NCI-H1694 treated with DMSO at 0.1 percent for 48 hours (cell line): Measurements from ENCODE around the gene SH3D19.

Experiments
- DNase-seq: peaks from one replicate; lab custom pipeline; 2025; lab: John Stamatoyannopoulos, UW

SH3D19 gene, protein sequence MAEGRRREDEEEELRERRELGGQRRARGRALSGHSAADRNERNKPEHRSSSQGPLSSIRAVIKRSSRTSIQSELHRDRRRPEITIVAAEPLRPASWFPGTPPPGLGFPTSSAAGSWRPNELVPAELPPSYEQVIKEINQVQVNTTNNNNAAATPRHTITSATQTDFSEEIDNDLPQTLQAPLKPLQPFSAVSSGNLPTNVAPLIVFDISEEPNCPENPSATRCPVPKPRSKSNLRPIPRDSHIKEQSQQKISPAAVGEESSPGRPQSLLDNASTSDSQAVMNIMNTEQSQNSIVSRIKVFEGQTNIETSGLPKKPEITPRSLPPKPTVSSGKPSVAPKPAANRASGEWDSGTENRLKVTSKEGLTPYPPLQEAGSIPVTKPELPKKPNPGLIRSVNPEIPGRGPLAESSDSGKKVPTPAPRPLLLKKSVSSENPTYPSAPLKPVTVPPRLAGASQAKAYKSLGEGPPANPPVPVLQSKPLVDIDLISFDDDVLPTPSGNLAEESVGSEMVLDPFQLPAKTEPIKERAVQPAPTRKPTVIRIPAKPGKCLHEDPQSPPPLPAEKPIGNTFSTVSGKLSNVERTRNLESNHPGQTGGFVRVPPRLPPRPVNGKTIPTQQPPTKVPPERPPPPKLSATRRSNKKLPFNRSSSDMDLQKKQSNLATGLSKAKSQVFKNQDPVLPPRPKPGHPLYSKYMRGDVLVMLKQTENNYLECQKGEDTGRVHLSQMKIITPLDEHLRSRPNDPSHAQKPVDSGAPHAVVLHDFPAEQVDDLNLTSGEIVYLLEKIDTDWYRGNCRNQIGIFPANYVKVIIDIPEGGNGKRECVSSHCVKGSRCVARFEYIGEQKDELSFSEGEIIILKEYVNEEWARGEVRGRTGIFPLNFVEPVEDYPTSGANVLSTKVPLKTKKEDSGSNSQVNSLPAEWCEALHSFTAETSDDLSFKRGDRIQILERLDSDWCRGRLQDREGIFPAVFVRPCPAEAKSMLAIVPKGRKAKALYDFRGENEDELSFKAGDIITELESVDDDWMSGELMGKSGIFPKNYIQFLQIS

DNA sequence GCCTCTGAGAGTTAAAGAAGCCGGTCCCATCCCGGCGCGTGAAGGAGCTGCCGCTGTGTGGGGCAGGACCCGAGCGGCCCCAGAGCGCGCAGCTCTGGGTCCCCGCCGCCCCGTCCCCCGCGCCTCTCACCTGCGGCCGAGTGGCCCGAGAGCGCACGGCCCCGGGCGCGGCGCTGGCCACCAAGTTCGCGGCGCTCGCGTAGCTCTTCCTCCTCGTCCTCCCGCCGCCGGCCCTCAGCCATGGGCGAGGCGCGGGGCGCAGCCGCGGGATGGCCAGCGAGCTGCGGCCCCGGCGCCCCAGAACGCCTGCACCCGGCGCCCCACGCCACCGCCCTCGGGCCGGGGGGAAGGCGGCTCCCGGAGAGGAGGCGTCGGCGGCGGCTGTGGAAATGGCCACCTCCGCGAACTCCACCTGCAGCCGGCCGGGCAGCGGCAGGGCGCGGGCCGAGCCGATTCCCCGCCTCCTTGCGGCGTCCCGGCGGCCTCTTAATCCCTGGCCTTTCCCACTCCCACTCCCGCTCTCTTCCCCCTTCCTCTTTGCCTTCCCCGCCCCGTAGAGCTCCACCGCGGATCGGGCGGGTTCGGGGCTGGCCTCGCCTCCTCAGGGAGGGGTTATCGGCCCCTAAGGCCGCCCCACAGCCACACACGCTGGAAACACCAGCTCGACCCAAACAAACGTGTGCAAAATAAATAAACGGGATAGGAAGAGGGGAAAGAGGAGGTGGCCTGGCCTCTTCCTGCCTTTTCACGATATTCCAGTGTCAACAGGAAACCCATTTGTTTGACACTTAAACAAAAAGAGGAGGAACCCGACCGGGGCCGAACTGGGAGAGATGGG lies at the start of gene SH3D19:
SH3D19 (minus strand) TSS at position 495 of the 838 bp plus-strand sequence; CDS start at position 242, 253 bp downstream.
- no peak for DNase-seq

DNA sequence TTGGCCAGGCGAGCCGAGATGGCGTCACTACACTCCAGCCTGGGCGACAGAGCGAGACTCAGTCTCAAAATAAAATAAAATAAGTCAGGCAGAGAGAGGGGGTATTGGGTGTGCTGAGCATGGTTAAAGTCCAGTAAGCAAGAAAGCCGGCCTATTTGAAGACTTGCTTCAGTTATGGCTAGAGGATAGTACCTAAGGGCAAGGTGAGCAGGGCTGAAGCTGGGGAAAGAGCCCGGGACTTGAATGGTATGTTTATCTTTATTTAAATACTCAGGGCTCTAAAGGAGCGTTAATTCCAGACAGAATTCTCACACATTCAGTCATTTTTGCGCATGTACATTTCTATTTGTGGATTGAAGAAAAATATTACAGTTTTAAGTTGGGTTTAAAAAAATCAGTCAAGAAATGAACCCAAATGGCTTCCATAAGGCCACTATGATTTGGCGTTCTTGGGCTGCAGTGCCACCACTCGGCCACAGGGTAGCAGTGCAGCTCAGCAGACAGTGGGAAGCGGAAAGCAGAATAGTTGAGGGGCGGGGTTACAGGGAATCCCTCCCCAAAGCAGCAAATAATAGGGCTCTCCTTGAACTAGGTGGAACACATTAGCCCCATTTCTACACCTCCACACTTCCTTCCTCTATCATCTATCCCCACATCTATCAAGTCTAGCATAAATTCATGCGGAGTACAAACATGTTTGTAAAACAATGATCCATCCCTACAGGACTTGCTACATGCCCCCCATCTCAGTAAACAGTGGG lies 37.2 kb upstream of the SH3D19 start:
- peak; percentile 38 for DNase-seq

DNA sequence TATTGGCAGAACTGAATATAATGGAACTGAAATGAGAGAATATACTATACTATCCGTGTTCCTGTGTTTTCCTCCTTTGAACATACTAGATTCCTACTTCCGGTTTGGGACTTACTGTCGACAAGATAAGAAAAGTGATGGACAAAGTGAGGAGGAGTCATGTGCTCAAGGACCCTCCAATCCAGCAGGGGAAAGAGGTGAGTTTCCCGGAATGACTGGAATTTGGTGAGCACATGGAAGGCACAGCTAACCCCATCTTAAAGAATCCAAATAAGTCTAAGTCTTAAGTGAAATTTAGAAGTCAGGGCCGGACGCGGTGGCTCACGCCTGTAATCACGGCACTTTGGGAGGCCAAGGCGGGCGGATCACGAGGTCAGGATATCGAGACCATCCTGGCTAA lies 36.6 kb upstream of the SH3D19 start:
- DNase-seq: no peak

DNA sequence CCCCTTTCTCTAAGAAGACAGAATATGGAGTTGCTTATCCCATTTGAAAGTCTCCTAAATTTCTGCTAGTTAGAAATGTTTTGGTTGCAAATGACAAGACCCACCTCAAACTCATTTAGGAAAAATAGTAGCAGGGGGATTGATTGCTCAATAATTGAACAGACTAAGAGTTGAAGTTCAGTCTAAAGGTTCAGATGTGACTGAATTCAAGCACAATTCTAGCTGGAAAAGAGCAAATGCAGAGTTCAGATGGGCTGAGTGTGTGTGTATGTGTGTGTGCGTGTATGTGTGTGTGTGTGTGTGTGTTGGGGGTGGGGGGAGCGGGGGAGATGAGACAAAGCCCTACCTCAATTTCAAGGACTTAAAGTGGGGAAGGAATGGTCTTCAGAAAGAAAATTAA lies 35.7 kb upstream of the SH3D19 start:
- no peak for DNase-seq

DNA sequence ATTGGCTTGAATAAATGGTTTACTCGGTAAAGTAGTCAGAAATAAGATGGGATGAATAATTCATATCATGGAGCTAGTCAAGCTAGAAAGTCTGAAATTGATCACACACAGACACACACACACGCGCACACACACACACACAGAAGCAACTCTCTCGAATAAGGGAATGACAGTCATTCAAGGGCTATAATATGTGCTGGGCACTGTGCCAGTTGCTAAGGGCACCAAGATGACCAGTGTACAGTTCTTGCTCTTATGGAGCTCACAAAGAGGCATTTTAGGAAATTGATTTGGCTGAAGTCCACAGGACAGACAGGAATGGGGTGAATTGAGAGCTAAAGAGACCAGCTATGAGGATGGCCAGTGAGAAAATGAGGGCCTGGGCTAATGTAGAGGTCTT lies 34.2 kb upstream of the SH3D19 start:
- no peak for DNase-seq

DNA sequence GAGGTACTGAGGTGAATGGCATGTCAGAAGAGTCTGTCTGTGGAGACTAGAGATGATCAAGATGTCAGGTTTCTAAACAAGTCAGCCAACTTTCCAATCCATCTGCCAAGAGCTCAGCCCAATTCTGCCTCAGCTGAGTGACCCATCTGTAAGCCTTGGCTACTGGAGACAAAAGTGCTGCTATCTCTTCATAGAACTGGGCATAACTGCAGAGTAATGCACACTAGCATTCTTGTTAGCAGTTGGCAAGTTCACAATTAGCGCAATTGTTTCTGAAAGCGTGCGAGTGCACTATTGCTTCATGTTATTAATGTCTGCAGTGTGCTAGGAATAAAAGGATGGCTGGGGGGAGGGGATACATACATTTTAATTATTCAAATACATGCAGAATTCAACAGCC lies 32.9 kb upstream of the SH3D19 start:
- no peak for DNase-seq

DNA sequence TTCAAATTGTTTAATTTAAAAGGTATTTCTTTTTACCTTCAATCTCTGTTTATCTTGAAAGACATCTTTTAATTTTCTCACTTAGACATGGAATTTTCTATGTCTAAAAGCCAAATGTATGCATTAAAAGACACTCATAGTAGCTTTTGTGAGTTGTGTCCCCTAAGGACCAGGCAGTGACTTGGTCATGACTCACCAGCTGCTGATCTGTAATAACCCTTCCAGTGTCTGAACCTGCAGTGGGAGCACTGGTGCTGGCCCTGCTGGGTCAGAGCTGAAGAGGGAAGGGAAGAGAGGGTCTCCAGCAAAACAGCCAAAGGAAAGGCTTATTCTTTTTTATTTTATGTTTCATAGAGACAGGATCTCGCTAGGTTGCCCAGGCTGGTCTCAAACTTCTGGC lies 31.1 kb upstream of the SH3D19 start:
- DNase-seq: no peak

DNA sequence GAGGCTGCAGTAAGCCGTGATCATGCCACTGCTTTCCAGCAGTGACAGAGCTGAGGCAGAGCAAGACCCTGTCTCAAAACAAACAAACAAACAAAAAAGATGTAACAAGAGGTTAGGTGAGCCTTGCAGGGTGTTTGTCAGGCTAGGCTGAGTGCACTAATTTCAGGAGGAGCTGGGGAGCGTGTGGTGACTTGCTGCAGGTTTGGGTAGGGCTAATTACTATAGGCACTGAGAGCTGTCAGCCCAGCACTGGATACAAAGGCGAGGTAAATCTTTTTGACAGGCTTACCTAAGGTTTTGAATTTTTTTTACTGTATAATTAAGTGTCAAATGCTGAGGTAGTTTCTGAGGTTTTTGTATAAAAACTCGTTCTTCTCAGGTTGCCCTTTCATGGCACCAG lies 29.8 kb upstream of the SH3D19 start:
- DNase-seq: no peak

DNA sequence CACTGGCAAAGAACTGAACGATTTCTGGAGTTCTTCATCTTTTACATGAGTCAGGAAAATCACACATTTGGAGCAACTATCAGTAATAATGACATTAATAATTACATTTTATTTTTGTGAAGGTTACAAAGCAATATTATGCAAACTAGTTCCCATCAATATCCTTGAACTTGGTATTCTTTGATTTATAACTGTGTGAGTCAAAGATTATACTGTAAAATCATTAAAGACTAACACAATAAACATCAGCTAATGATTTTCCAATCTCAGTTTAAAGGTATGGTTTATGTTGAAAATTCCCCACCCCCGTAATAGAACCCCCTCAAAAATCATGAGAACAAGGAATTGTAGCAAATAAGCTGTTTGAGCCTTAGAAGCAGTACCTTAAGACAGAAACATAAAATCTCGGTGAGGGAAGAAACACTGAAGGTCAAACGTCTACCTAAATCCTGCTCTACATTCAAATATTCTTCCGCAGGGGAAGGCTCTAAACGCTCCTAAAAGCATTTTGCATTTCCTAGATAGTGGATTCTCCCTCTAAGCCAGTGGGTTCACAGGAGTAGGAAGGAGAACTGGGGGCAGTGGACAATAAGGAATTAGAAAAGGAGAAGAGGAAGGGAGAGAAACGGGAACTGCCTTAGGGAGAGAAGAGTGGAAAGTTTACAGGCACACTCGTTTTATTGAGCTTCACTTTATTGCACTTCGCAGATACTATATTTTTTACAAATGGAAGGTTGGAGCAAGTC lies 22.3 kb upstream of the SH3D19 start:
- no peak for DNase-seq

DNA sequence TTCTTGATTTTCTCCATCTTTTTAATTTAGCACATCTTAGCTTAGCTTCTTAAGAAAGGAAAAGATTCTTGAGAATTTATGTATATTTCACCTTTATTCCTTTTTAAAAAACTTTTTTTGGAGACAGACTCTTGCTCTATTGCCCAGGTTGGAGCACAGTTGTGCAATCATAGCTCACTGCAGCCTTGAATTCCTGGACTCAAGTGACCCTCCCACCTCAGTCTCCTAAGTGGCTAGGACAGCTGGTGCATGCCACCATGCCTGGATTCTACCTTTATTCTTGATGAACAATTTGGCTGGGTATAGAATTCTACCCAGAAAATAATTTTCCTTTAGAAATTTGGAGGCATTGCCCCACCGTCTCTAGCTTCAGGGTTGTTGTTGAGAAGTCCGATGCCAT lies 19.5 kb upstream of the SH3D19 start:
- no peak for DNase-seq

DNA sequence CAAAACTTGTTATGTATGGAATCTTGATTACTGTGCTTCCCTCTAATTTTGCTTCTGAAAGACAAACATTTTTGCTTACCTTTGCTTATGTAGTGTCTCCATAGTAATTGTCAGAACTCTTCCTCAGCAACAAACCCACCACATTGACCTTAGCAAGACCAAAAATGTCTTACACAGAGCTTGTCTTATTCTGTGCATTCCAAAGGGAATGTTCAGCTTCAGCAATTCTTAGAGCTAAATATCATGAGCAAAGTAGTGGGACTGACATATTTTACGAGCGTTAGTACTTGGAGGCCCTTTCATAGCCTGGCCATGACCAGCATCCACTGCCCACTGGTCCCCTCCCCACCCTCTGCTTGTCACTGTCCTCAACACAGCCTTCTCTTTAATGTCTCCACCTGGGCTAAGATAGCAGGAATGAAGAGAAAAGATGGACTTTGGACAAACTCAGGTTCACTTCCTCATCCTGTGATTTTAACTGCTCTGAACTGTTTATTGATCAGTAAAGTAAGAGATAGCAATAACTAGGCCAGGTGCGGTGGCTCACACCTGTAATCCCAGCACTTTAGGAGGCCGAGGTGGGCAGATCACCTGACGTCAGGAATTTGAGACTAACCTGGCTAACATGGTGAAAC lies 15.5 kb upstream of the SH3D19 start:
- DNase-seq: no peak

DNA sequence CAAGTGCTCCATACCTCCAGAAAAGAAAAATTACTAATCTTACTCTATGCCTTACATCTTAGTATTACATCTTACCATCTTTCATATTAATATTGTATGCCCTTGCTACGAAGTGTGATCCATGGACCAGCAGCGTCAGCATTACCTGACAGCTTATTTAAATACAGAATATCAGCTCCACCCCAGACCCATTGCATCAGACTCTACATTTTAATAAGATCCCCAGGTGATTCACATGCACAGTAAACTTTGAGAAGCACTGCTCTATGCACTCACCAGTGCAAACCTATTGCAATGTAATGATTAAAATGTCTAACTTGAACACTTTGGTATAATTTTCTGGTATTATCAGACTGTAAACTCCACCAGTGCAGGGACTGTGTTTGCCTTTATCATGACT lies 14.1 kb upstream of the SH3D19 start:
- no peak for DNase-seq

DNA sequence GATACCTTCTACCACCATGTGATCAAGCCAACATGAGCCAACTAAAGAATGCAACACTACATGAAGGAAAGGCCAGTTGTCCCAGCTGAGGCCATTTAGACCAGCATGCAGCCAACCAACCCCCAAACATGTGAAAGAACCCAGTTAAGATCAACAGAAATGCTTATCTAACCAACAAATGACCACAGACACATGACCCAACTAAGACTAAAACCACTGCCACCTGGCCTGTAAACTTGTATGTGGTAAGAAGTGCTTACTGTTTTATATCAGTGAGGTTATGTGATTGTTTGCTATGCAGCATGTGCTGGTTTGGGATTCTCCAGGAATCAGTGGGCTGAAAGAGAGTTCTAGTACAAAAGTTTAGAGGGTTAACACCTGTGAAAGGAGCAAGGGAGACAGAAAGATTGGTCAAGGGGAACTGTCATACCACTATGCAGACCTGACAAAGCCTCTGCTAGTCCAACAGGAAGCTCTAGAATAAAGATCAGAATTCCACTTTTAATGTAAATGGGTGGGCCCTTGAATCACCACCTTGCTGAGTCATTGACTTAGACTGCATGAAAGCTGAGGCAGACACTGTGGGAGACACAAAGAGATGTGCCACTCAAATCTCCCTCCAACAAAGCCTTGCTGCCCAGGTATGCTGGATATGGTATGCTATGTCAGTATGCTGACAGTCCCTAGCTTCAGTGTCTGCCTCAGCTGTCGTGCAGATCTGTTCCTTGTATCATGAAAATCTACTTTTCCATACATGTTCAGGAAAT lies 6.1 kb upstream of the SH3D19 start:
- no peak for DNase-seq

DNA sequence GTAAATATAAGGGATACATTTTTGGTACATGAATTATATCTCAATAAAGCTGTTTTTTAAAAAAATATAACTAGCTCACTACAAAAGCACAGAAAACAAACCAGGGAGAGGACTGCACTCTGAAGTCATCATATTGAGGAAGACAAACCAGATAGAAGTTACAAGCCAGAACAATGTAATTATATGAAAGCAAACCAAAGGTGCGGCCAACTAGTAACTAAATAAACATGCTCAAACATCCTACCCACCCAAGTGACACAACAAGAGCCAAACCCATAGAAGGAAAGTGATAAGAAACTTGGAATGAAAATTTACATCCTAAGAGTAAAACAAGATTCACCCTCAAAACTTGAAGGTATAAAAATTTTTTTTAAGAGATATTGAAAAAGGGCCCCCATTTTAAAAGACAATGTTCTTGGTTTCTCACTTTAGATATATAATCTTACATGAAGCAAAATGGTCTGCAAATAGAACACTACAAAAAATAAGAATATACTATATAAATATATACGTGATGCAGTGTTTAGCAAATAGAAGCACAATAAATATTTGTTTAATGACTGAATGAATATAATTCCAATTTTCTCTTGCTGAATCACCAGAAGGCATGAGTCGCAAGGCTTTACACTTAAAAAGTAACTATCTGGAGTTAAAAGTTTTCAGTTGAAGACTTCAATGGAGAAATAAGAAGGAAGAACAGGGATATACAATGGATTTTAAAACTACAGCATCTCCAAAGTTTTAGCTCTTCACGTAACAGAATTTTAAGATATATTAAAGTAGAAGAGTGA lies 4.0 kb upstream of the SH3D19 start:
- no peak for DNase-seq

DNA sequence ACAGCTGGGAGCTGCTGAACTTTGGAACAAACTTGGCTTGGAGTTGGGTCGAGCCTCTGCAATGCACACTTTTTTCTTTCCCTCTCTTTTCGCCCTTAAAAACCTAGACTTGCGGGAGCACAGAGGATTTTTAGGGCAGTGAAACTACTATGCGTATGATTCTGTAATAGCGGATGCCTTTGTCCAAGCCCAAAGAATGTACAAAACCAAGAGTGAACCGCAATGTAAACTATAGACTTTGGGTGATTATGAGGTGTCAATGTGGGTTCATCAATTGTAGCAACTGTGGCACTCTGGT lies 493 bp upstream of the SH3D19 start:
- DNase-seq: no peak

DNA sequence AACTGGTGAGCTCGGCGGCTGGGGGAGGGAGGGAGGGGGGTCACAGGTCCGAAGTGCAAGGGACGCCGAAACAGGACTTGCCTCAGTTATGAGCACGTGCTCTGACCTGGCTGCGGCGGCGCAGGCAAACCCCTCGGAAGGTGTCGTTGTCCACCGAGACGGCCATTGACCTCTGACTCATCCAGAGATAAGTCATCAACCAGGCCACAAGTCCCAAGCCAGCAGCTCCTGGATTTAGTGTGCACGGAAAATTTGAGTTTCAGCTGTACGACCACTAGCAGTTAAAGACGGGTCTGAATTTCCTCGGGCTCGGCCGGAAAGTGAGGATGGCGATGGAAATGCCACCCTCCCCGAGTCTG lies 674 bp downstream of the SH3D19 start:
- DNase-seq: no peak

DNA sequence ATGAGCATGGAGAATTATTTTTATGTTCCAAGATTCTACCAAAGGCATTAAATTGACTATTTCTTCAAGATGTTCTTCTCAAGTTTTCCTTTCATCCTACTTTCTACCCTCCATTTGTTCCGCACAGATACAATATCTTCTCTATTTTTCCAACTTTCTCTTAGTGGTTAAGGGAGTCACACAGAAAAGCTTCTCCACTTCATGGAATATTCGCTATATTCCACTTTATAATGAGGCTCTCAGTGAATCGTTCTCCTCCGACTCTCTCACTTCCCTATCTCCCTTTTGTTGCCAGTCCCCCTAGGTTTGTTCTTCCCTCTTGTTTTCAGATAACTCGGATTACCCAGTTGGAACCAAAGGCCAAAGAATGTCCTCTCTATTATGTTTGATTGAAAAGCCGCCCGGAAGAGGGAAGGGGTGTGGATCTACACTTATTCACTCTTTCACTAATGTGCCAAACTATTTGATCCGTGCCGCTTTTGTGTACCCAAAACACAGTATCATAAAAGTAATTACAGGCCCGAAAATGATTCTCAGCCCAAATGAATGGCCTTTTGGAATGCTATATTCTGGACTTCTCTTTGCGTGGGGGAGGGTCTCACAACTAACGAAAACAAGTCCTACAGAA lies 1.2 kb downstream of the SH3D19 start:
- no peak for DNase-seq

DNA sequence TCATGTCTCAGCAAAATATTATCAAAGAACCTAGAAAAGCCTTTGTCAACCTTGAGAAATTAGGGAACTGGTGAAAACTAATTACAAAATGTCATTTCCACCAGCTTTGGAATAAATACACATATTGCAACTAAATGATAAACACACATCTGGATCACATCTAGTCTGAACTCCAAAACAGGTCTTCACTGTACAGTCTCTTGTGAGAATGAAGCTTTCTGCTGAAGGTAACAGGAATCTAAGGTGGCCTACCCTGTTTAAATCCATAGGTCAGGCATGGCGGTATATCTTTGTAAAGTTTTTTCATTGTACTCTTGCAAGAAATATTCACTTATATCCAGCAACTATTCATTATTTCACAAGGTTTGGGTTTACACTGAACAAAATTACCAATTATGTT lies 1.7 kb downstream of the SH3D19 start:
- no peak for DNase-seq
